SK-N-SH treated with all-trans-retinoic acid at 6 μM for 48 hours (cell line): ENCODE measurements around the gene SNUPN.

Experiments used
- ATAC-seq: fragments of 200-7000 bp; cut with Tn5 transposase; 3 replicates; pipeline ENCODE4 v1.9.1; 2020; ENCODE audit warnings: mild to moderate bottlenecking, moderate library complexity
- BACH2 ChIP-seq: fragments of 250-450 bp; sonication (Bioruptor Pico); IDR thresholded peaks from 2 replicates; pipeline ENCODE4 v1.9.0; 2021; ENCODE audit warnings: mild to moderate bottlenecking, borderline replicate concordance
- CSDC2 ChIP-seq: fragments of 250-450 bp; sonication (Bioruptor Pico); IDR thresholded peaks from 2 replicates; pipeline ENCODE4 v1.5.0; 2020; ENCODE audit warnings: mild to moderate bottlenecking, moderate library complexity
- ESRRG ChIP-seq: fragments of 250-450 bp; sonication (Bioruptor Pico); IDR thresholded peaks from 2 replicates; pipeline ENCODE4 v1.6.1; 2021; ENCODE audit warnings: mild to moderate bottlenecking
- GLIS3 ChIP-seq: fragments of 250-450 bp; sonication (Bioruptor Pico); IDR thresholded peaks from 2 replicates; pipeline ENCODE4 v1.5.0; 2020; ENCODE audit warnings: mild to moderate bottlenecking, moderate library complexity
- ISL1 ChIP-seq: fragments of 250-450 bp; sonication (Bioruptor Pico); IDR thresholded peaks from 2 replicates; pipeline ENCODE4 v2.1.2; 2022; ENCODE audit warnings: mild to moderate bottlenecking, moderate library complexity
- POU6F1 ChIP-seq: fragments of 250-450 bp; sonication (Bioruptor Pico); IDR thresholded peaks from 2 replicates; pipeline ENCODE4 v1.8.0; 2021; ENCODE audit warnings: low read depth, mild to moderate bottlenecking, moderate library complexity, borderline replicate concordance
- PPARA ChIP-seq: fragments of 250-450 bp; sonication (Bioruptor Pico); IDR thresholded peaks from 2 replicates; pipeline ENCODE4 v1.5.0; 2020; ENCODE audit warnings: mild to moderate bottlenecking, borderline replicate concordance
- RARB ChIP-seq: fragments of 250-450 bp; sonication (Bioruptor Pico); IDR thresholded peaks from 2 replicates; pipeline ENCODE4 v1.8.0; 2021; ENCODE audit warnings: mild to moderate bottlenecking, moderate library complexity
- SNAI2 ChIP-seq: fragments of 250-450 bp; sonication (Bioruptor Pico); IDR thresholded peaks from 2 replicates; pipeline ENCODE4 v1.5.0; 2020; ENCODE audit warnings: mild to moderate bottlenecking, moderate library complexity
- TCF4 ChIP-seq: fragments of 250-450 bp; sonication (Bioruptor Pico); IDR thresholded peaks from 2 replicates; pipeline ENCODE4 v1.8.0; 2021; ENCODE audit warnings: mild to moderate bottlenecking, moderate library complexity, borderline replicate concordance
- TOX ChIP-seq: fragments of 250-450 bp; sonication (Bioruptor Pico); IDR thresholded peaks from 2 replicates; pipeline ENCODE4 v1.8.0; 2021; ENCODE audit warnings: mild to moderate bottlenecking, moderate library complexity, borderline replicate concordance
- ZC3H10 ChIP-seq: fragments of 250-450 bp; sonication (Bioruptor Pico); IDR thresholded peaks from 2 replicates; pipeline ENCODE4 v1.5.1; 2021; ENCODE audit warnings: mild to moderate bottlenecking, moderate library complexity
- ZFP3 ChIP-seq: fragments of 250-450 bp; sonication (Bioruptor Pico); IDR thresholded peaks from 2 replicates; pipeline ENCODE4 v1.5.0; 2020; ENCODE audit warnings: mild to moderate bottlenecking, moderate library complexity
- ZFP30 ChIP-seq: fragments of 450-650 bp; formaldehyde crosslinking; IDR thresholded peaks from 2 replicates; pipeline ENCODE4 v1.5.0; 2022; ENCODE audit warnings: mild to moderate bottlenecking, moderate library complexity
- ZNF565 ChIP-seq: fragments of 450-650 bp; formaldehyde crosslinking; conservative IDR thresholded peaks from 2 replicates; pipeline ENCODE4 v1.5.0; 2020; ENCODE audit warnings: low read depth, mild to moderate bottlenecking, moderate library complexity
- ZNF70 ChIP-seq: fragments of 450-650 bp; formaldehyde crosslinking; IDR thresholded peaks from 2 replicates; pipeline ENCODE4 v1.5.0; 2020; ENCODE audit warnings: mild to moderate bottlenecking, moderate library complexity
- ZNF8 ChIP-seq: fragments of 450-650 bp; formaldehyde crosslinking; IDR thresholded peaks from 2 replicates; pipeline ENCODE4 v1.5.0; 2020; ENCODE audit warnings: mild to moderate bottlenecking, moderate library complexity
- TF ChIP-seq, protein P1 (sequence below): fragments of 250-450 bp; sonication (Bioruptor Pico); IDR thresholded peaks from 2 replicates; pipeline ENCODE4 v1.5.1; 2021; ENCODE audit warnings: mild to moderate bottlenecking, moderate library complexity
- TF ChIP-seq, protein P2 (sequence below): fragments of 250-450 bp; sonication (Bioruptor Pico); IDR thresholded peaks from 2 replicates; pipeline ENCODE4 v1.5.1; 2020; ENCODE audit warnings: low read depth, mild to moderate bottlenecking, moderate library complexity
- TF ChIP-seq, protein P3 (sequence below): fragments of 250-450 bp; sonication (Bioruptor Pico); IDR thresholded peaks from 2 replicates; pipeline ENCODE4 v1.8.0; 2020; ENCODE audit warnings: mild to moderate bottlenecking, moderate library complexity, borderline replicate concordance

Gene SNUPN

GRCh38 chr15:75578173-75578947 lies 47.2 kb downstream of the SNUPN start:
- TF ChIP-seq ZNF8 (no peak), ESRRG (CRISPR knock-in tag) (no peak), CSDC2 (CRISPR knock-in tag) (no peak), ZNF565 (CRISPR knock-in tag) (no peak), ZNF70 (CRISPR knock-in tag) (no peak), POU6F1 (CRISPR knock-in tag) (no peak), BACH2 (CRISPR knock-in tag) (no peak), ZFP30 (CRISPR knock-in tag) (no peak), ZFP3 (CRISPR knock-in tag) (no peak), GLIS3 (no peak), ZC3H10 (no peak), RARB (CRISPR knock-in tag) (no peak)
- TF ChIP-seq, protein P1, sequence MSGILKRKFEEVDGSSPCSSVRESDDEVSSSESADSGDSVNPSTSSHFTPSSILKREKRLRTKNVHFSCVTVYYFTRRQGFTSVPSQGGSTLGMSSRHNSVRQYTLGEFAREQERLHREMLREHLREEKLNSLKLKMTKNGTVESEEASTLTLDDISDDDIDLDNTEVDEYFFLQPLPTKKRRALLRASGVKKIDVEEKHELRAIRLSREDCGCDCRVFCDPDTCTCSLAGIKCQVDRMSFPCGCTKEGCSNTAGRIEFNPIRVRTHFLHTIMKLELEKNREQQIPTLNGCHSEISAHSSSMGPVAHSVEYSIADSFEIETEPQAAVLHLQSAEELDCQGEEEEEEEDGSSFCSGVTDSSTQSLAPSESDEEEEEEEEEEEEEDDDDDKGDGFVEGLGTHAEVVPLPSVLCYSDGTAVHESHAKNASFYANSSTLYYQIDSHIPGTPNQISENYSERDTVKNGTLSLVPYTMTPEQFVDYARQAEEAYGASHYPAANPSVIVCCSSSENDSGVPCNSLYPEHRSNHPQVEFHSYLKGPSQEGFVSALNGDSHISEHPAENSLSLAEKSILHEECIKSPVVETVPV (CRISPR knock-in tag), result no peak
- ATAC-seq, result peak; percentile 38

GRCh38 chr15:75577401-75578172 lies 47.9 kb downstream of the SNUPN start:
- TF ChIP-seq PPARA (CRISPR knock-in tag), result no peak
- TF ChIP-seq ZNF70 (CRISPR knock-in tag), result no peak
- TF ChIP-seq SNAI2 (CRISPR knock-in tag), result no peak
- TF ChIP-seq POU6F1 (CRISPR knock-in tag), result no peak
- no peak for TF ChIP-seq TCF4
- TF ChIP-seq ISL1 (CRISPR knock-in tag), result no peak
- no peak for TF ChIP-seq ZNF565 (CRISPR knock-in tag)
- TF ChIP-seq, protein P2, sequence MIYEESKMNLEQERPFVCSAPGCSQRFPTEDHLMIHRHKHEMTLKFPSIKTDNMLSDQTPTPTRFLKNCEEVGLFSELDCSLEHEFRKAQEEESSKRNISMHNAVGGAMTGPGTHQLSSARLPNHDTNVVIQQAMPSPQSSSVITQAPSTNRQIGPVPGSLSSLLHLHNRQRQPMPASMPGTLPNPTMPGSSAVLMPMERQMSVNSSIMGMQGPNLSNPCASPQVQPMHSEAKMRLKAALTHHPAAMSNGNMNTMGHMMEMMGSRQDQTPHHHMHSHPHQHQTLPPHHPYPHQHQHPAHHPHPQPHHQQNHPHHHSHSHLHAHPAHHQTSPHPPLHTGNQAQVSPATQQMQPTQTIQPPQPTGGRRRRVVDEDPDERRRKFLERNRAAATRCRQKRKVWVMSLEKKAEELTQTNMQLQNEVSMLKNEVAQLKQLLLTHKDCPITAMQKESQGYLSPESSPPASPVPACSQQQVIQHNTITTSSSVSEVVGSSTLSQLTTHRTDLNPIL (CRISPR knock-in tag), result no peak
- TF ChIP-seq ZFP3 (CRISPR knock-in tag), result no peak
- no peak for TF ChIP-seq ZNF8
- TF ChIP-seq, protein P3, sequence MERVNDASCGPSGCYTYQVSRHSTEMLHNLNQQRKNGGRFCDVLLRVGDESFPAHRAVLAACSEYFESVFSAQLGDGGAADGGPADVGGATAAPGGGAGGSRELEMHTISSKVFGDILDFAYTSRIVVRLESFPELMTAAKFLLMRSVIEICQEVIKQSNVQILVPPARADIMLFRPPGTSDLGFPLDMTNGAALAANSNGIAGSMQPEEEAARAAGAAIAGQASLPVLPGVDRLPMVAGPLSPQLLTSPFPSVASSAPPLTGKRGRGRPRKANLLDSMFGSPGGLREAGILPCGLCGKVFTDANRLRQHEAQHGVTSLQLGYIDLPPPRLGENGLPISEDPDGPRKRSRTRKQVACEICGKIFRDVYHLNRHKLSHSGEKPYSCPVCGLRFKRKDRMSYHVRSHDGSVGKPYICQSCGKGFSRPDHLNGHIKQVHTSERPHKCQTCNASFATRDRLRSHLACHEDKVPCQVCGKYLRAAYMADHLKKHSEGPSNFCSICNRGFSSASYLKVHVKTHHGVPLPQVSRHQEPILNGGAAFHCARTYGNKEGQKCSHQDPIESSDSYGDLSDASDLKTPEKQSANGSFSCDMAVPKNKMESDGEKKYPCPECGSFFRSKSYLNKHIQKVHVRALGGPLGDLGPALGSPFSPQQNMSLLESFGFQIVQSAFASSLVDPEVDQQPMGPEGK (CRISPR knock-in tag), result no peak
- no peak for TF ChIP-seq TOX (CRISPR knock-in tag)
- TF ChIP-seq RARB (CRISPR knock-in tag), result no peak
- no peak for TF ChIP-seq BACH2 (CRISPR knock-in tag)
- TF ChIP-seq GLIS3, result no peak
- no peak for TF ChIP-seq CSDC2 (CRISPR knock-in tag)
- ATAC-seq, result peak; percentile 62
